Upper lobe of left lung (tissue), 4 donors: ENCODE measurements around the gene LLGL1.

Experiments
- POLR2A ChIP-seq, 4 donors: fragments of 450-650 bp; IDR thresholded peaks; one replicate each; pipeline ENCODE4 v1.5.1; 2016 to 2017; ENCODE audit warnings: antibody characterized with exemption in 4 of 4, mild to moderate bottlenecking in 2 of 4
- TF ChIP-seq, protein P1 (sequence below), 6 experiments: fragments of 450-650 bp in 4 of 6; fragments of 200-600 bp in 2 of 6; sonication (generic) in 2 of 6; IDR thresholded peaks; one replicate each; pipeline ENCODE4 v1.5.1; 2016 to 2019; ENCODE audit warnings: antibody characterized with exemption in 6 of 6

DNA sequence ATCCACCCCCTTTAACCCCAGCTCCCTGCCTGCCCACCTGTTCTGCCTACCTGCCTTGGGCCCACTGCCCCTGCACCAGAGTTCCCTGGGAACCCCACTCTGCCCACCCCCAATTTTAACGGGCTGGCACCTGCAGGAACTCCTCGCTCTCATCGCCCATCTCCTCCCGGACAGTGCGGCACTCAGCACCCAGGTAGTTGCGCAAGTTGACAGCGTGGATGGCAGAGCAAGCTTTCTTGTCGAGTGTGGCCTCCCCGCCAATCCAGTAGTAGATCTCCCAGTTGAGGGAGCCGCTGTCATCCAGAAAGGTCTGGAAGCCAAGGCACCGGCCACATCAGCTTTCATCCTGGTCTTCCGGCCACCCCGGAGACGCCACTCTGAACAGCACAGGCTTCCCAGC lies 25.3 kb downstream of the LLGL1 start:
- TF ChIP-seq, protein P1, sequence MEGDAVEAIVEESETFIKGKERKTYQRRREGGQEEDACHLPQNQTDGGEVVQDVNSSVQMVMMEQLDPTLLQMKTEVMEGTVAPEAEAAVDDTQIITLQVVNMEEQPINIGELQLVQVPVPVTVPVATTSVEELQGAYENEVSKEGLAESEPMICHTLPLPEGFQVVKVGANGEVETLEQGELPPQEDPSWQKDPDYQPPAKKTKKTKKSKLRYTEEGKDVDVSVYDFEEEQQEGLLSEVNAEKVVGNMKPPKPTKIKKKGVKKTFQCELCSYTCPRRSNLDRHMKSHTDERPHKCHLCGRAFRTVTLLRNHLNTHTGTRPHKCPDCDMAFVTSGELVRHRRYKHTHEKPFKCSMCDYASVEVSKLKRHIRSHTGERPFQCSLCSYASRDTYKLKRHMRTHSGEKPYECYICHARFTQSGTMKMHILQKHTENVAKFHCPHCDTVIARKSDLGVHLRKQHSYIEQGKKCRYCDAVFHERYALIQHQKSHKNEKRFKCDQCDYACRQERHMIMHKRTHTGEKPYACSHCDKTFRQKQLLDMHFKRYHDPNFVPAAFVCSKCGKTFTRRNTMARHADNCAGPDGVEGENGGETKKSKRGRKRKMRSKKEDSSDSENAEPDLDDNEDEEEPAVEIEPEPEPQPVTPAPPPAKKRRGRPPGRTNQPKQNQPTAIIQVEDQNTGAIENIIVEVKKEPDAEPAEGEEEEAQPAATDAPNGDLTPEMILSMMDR (IDR thresholded peaks at IDR 0.05) = no peak
- no peak for TF ChIP-seq POLR2A (IDR thresholded peaks at IDR 0.05)
